Right atrium auricular region (tissue), 2 donors: ENCODE results near the gene SH3PXD2B. TPM values are rescaled to one million over a fixed set of nuclear protein-coding genes. Genes with fewer than 3 reads are reported as not detected.
"Not testable (repeated sequence)": the region's sequence is repeated elsewhere in the genome, so short reads cannot be mapped to it uniquely, and the experiment has no call there.

ENCODE experiments used
- DNase-seq: peaks from one replicate; pipeline ENCODE4 v3.0.0-alpha.2; 2019; ENCODE audit warnings: low spot score
- H3K27ac ChIP-seq, 2 donors: fragments of 200-600 bp; sonication (generic); 1 replicate in 1 of 2; 2 replicates in 1 of 2; pipeline ENCODE4 v1.5.1; 2016 to 2019
- H3K27me3 ChIP-seq, 2 donors: fragments of 200-600 bp; sonication (generic); one replicate each; pipeline versions ENCODE4 v1.5.1 to v1.6.0; 2017 to 2019
- H3K36me3 ChIP-seq: fragments of 200-600 bp; sonication (generic); one replicate; pipeline ENCODE4 v1.5.1; 2016
- H3K4me1 ChIP-seq, 2 donors: fragments of 200-600 bp; sonication (generic); one replicate each; pipeline versions ENCODE4 v1.5.1 to v1.6.0; 2017 to 2019
- H3K4me3 ChIP-seq, 2 donors: fragments of 200-600 bp; sonication (generic); 1 replicate in 1 of 2; 2 replicates in 1 of 2; pipeline ENCODE4 v1.5.1; 2017 to 2019; ENCODE audit warnings: mild to moderate bottlenecking in 1 of 2, moderate library complexity in 1 of 2
- H3K9me3 ChIP-seq, 2 donors: fragments of 200-600 bp; sonication (generic); one replicate each; pipeline ENCODE4 v1.5.1; 2019
- CTCF ChIP-seq, 2 donors: fragments of 200-600 bp; sonication (generic); IDR thresholded peaks; one replicate each; pipeline ENCODE4 v1.5.1; 2019; ENCODE audit warnings: antibody characterized with exemption in 2 of 2
- total RNA-seq, 2 donors: library from RNA; depleted of rRNA; stranded (reverse); fragments of >200 nt; gene quantifications; one replicate each; pipeline ENCODE4 v1.1.0, GENCODE V29; 2016

The SH3PXD2B gene
- total RNA-seq, 2 donors from 2014 or later, result 7.2 to 13.9 TPM

DNA sequence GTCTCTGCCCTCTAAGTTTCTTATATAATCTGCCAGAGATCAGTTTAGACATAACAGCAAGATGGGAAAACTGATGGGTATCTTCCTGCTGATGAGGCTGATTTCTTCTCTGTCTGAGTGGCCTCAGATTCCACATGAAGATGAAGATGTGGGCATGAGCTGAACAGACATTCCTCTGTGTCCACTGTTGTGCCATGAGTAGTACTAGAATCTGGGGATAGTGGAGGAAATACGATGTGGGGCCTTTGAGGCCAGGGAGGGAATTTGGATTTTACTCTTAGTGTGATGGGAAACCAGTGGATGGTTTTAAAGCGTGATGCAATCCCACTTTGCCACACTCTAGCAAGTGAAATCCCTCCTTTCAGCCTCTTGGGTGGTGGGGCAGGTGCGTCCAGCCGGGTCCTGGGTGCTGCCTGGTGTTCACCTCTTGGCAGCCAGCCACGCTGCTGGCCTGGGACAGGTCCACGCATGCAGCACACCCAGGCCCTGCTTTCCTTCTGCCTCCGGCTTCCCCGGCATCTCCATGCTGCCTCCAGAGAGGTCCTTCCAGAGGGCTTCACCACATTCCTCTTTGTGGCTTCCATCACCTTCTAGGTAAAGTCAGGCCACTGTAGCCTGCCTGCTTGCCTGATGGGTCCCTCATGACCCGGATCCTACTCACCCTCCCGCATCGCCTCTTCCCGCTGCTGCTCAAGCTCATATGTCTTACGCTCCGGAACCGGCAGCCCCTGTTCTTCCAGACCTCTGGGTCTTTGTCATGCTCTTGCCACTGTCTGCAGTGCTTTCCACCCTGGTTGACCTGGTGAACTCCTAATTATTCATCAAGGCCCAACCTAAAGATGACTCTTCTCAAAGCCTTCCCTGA is 28.1 kb upstream of the SH3PXD2B start:
- Histone ChIP-seq H3K4me1 (peaks cover 0 to 6% of the 10 kb centered on the region in 2 donors), H3K36me3 (no peaks in the 10 kb centered on the region), H3K27ac (no peak overlapping the region), H3K27me3 (no peaks in the 10 kb centered on the region), H3K4me3 (no peak overlapping the region), H3K9me3 (no peaks in the 10 kb centered on the region)
- DNase-seq, result no peak
- TF ChIP-seq CTCF (IDR thresholded peaks at IDR 0.05), result no peak

- no peaks in the 10 kb centered on the region for H3K9me3 ChIP-seq
- DNase-seq, result no peak
- no peaks in the 10 kb centered on the region for H3K27me3 ChIP-seq
- peaks cover 0 to 6% of the 10 kb centered on the region in 2 donors for H3K4me1 ChIP-seq
- H3K36me3 ChIP-seq, result no peaks in the 10 kb centered on the region
- no peak overlapping the region for H3K4me3 ChIP-seq
- H3K27ac ChIP-seq, result peak overlapping the region; percentile 39 to 62
- no peak for TF ChIP-seq CTCF (IDR thresholded peaks at IDR 0.05)
Observed at GRCh38 chr5:172481011-172481800, 26.9 kb upstream of the SH3PXD2B start.

- peaks cover 0 to 6% of the 10 kb centered on the region in 2 donors for H3K4me1 ChIP-seq
- H3K4me3 ChIP-seq, result no peak overlapping the region
- no peaks in the 10 kb centered on the region for H3K27me3 ChIP-seq
- H3K27ac ChIP-seq, result peak overlapping the region; percentile 58 to 62
- H3K36me3 ChIP-seq, result no peaks in the 10 kb centered on the region
- H3K9me3 ChIP-seq, result no peaks in the 10 kb centered on the region
- TF ChIP-seq CTCF (IDR thresholded peaks at IDR 0.05), result no peak
- no peak for DNase-seq
Observed at GRCh38 chr5:172479784-172480115, 25.4 kb upstream of the SH3PXD2B start.

DNA sequence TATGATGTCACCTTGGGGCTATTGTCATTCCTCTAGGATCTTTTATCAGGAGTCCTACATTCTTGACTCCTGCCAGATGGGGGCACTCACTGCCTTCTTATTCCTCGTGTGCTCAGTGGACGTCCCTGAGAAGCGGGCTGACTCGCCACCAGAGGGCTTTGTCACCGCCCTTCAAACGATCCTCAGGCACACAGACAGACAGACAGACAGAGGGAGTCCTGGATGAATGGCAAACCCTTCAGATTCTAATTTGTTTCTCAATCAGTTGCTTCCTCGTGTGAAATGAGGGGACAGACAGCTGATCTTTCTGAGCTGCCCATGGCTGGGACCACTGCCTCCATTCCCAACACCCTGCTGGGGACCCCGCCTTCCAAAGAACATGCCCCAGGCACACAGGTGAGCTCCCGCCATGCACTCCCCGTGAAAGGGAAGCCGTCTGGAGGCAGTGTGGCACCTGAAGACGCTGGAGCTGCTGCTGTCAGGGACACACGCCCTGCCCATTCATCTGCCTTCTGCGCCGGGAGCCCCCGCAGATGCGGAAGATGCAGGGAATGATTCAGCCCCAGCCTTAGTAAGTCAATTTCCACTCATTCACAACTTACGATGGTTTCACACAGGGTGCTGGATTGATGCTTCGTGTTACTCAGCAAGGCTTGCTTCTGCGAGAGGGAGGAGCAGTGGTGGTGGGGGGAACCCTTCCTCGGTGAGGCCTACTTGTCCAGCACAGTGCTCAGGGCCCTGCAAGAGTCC is 24.9 kb upstream of the SH3PXD2B start:
- H3K27me3 ChIP-seq, result no peaks in the 10 kb centered on the region
- no peak overlapping the region for H3K4me3 ChIP-seq
- H3K4me1 ChIP-seq, result peaks cover 0 to 6% of the 10 kb centered on the region in 2 donors
- DNase-seq, result peak; percentile 91
- TF ChIP-seq CTCF (IDR thresholded peaks at IDR 0.05), result peak; percentile 62 to 83
- no peaks in the 10 kb centered on the region for H3K9me3 ChIP-seq
- H3K27ac ChIP-seq, result peak overlapping the region; percentile 58 to 62
- no peaks in the 10 kb centered on the region for H3K36me3 ChIP-seq

GRCh38 chr5:172478695-172479033 is 24.3 kb upstream of the SH3PXD2B start:
- H3K27me3 ChIP-seq, DNase-seq, H3K27ac ChIP-seq, H3K4me1 ChIP-seq, H3K4me3 ChIP-seq, H3K9me3 ChIP-seq, H3K36me3 ChIP-seq: not testable (repeated sequence)

DNA sequence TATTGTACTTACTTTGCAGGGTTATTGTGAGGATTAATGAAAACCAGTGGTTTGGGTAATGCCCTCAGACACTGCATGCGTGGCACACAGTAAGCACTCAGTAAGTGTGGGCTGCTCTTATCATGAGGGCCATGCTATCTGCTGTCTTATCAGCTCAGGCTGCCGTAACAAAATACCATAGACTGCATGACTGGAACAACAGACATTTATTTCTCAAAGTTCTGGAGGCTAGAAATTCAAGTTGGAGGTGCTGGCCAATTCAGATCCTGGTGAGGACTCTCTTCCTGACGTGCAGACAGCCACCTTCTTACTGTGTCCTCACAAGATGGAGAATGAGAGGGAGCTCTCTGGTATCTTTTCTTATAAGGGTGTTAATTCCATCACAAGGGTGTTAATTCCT is 23.9 kb upstream of the SH3PXD2B start:
- DNase-seq, result no peak
- Histone ChIP-seq H3K27ac (no peak overlapping the region), H3K4me1 (peaks cover 0 to 6% of the 10 kb centered on the region in 2 donors), H3K9me3 (no peaks in the 10 kb centered on the region), H3K36me3 (no peaks in the 10 kb centered on the region), H3K4me3 (no peak overlapping the region), H3K27me3 (no peaks in the 10 kb centered on the region)
- no peak for TF ChIP-seq CTCF (IDR thresholded peaks at IDR 0.05)
